Right atrium auricular region (tissue), 2 donors: ENCODE measurements around the gene LIPN. TPM values are rescaled to one million over a fixed set of nuclear protein-coding genes. Genes with fewer than 3 reads are reported as not detected.

Experiments used
- DNase-seq: peaks from one replicate; pipeline ENCODE4 v3.0.0-alpha.2; 2019; ENCODE audit warnings: low spot score
- H3K27ac ChIP-seq, 2 donors: fragments of 200-600 bp; sonication (generic); 1 replicate in 1 of 2; 2 replicates in 1 of 2; pipeline ENCODE4 v1.5.1; 2016 to 2019
- H3K27me3 ChIP-seq, 2 donors: fragments of 200-600 bp; sonication (generic); one replicate each; pipeline versions ENCODE4 v1.5.1 to v1.6.0; 2017 to 2019
- H3K36me3 ChIP-seq: fragments of 200-600 bp; sonication (generic); one replicate; pipeline ENCODE4 v1.5.1; 2016
- H3K4me1 ChIP-seq, 2 donors: fragments of 200-600 bp; sonication (generic); one replicate each; pipeline versions ENCODE4 v1.5.1 to v1.6.0; 2017 to 2019
- H3K4me3 ChIP-seq, 2 donors: fragments of 200-600 bp; sonication (generic); 1 replicate in 1 of 2; 2 replicates in 1 of 2; pipeline ENCODE4 v1.5.1; 2017 to 2019; ENCODE audit warnings: mild to moderate bottlenecking in 1 of 2, moderate library complexity in 1 of 2
- H3K9me3 ChIP-seq, 2 donors: fragments of 200-600 bp; sonication (generic); one replicate each; pipeline ENCODE4 v1.5.1; 2019
- total RNA-seq, 2 donors: library from RNA; depleted of rRNA; stranded (reverse); fragments of >200 nt; gene quantifications; one replicate each; pipeline ENCODE4 v1.1.0, GENCODE V29; 2016
- TF ChIP-seq, protein P1 (sequence below), 2 donors: fragments of 200-600 bp; sonication (generic); IDR thresholded peaks; one replicate each; pipeline ENCODE4 v1.5.1; 2019; ENCODE audit warnings: antibody characterized with exemption in 2 of 2

The LIPN gene
- total RNA-seq, 2 donors from 2014 or later, result not detected

DNA sequence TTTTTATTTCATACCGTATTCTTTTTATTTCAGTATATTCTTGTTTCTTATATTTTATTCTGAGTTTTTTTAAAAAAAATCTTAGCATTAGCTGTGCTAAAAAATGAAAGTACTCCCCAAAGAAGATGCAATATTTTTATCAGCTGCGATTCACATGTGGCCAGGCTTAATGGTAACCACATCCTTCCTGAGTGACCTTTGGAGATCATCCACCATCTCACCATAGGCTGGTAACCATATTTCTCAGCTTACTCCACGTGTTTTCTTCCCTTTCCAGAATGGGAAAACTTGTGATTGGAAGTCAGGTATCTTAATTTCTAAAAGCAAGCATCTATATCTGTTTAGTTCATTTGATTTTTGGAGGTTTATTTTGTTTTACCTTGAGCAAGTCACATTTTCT is 23.9 kb downstream of the LIPN start:
- no peak for DNase-seq
- Histone ChIP-seq H3K4me1 (no peaks in the 10 kb centered on the region), H3K36me3 (no peaks in the 10 kb centered on the region), H3K27me3 (no peaks in the 10 kb centered on the region), H3K4me3 (no peak overlapping the region), H3K27ac (no peak overlapping the region), H3K9me3 (no peaks in the 10 kb centered on the region)
- TF ChIP-seq, protein P1, sequence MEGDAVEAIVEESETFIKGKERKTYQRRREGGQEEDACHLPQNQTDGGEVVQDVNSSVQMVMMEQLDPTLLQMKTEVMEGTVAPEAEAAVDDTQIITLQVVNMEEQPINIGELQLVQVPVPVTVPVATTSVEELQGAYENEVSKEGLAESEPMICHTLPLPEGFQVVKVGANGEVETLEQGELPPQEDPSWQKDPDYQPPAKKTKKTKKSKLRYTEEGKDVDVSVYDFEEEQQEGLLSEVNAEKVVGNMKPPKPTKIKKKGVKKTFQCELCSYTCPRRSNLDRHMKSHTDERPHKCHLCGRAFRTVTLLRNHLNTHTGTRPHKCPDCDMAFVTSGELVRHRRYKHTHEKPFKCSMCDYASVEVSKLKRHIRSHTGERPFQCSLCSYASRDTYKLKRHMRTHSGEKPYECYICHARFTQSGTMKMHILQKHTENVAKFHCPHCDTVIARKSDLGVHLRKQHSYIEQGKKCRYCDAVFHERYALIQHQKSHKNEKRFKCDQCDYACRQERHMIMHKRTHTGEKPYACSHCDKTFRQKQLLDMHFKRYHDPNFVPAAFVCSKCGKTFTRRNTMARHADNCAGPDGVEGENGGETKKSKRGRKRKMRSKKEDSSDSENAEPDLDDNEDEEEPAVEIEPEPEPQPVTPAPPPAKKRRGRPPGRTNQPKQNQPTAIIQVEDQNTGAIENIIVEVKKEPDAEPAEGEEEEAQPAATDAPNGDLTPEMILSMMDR (IDR thresholded peaks at IDR 0.05), result no peak

DNA sequence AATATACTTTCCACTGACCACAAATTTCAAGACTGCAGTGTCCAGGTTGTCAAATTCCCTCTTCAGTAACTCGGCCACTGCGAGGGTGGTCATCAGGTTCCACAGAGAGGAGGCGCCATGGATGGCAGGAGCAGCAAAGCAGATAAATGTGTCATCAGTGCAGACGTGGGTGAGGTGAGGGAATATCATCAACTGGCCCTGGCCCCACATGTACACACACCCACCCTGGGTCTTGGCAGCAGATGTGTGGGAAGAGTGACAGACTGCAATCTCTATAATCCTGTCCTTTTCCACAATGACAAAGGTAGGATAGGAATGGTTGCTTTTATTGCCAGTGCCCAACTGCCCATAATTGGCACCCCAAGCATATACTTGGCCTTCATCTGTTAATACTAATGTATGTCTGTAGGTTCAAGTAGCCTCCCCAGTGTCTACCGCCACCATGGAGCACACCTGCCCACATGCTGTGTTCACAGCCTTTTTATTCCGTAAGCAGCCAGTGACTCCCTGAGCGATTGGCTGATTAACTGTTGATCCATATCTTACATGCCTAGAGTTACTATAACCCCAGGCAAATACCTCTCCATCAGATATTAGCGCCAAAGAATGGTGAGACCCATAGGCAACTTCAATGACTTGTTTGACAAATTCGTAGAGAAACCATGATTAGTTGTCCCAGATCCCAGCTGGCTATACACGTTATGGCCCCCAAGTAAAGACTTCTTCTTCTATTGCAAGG is 26.4 kb downstream of the LIPN start:
- TF ChIP-seq, protein P1 (IDR thresholded peaks at IDR 0.05), result no peak
- no peaks in the 10 kb centered on the region for H3K27me3 ChIP-seq

DNA sequence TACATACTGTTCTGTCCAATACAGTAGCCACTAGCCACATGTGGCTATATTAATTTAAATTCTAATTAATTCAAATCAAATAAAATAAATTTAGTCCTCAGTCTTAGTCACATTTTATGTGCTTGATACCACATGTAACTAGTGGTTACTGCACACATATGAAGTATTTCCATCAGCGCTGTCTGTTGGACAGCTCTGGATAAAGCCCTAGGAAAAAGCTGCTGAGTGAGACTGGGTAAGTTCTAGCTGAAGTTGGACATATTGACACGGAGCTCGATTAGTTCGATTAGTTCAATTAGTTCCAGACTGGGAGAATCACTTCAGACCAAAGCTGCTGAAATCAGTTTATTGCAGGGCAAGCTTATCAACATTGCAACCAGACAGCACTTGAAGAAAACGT is 27.6 kb downstream of the LIPN start:
- H3K4me1 ChIP-seq, result no peaks in the 10 kb centered on the region
- no peak overlapping the region for H3K27ac ChIP-seq
- no peaks in the 10 kb centered on the region for H3K27me3 ChIP-seq
- no peaks in the 10 kb centered on the region for H3K9me3 ChIP-seq
- TF ChIP-seq, protein P1 (IDR thresholded peaks at IDR 0.05), result no peak
- no peak overlapping the region for H3K4me3 ChIP-seq
- H3K36me3 ChIP-seq, result no peaks in the 10 kb centered on the region
- no peak for DNase-seq

More for the DNA sequence above, 26.4 kb downstream of the LIPN start:
- no peak for DNase-seq
- H3K27ac ChIP-seq, result no peak overlapping the region
- no peaks in the 10 kb centered on the region for H3K4me1 ChIP-seq
- H3K4me3 ChIP-seq, result no peak overlapping the region
- no peaks in the 10 kb centered on the region for H3K9me3 ChIP-seq
- H3K36me3 ChIP-seq, result no peaks in the 10 kb centered on the region

DNA sequence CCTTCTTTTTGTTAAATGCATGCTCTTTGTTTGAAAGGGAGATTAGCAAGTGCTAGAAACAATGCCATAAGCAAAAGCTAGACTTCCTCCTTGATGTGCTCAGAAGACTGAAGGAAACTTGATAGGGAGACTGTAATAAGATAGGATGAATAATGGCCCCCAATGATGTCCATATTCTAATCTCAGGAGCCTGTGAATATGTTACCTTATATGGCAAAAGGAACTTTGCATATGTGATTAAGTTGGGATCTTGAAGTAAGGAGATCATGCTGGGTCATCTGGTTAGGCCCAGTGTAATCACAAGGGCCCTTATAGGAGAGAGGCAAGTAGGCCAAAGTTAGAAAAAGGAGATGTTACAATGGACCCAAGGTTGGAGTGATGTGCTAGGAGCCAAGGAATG is 29.1 kb downstream of the LIPN start:
- Histone ChIP-seq H3K9me3 (no peaks in the 10 kb centered on the region), H3K27ac (no peak overlapping the region), H3K4me1 (no peaks in the 10 kb centered on the region), H3K4me3 (no peak overlapping the region), H3K36me3 (no peaks in the 10 kb centered on the region), H3K27me3 (no peaks in the 10 kb centered on the region)
- TF ChIP-seq, protein P1 (IDR thresholded peaks at IDR 0.05), result no peak
- no peak for DNase-seq

DNA sequence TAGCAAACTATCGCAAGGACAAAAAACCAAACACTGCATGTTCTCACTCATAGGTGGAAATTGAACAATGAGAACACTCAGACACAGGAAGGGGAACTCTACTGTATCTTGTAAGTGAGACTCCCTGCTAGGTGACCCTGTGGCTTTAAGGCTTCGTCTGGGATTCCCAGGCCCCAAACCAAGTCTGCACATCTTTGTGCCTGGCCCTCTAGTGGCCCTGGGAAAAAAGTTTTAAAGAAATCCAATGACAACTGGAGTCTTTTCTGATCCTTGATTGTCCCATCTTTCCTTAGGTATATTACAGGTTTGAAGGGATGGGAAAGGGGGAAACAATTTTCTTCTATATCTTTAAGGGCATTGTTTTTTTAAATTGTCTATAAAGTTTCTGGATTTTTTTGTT is 32.1 kb downstream of the LIPN start:
- H3K9me3 ChIP-seq, result no peaks in the 10 kb centered on the region
- no peaks in the 10 kb centered on the region for H3K36me3 ChIP-seq
- no peak for DNase-seq
- H3K4me1 ChIP-seq, result no peaks in the 10 kb centered on the region
- no peaks in the 10 kb centered on the region for H3K27me3 ChIP-seq
- no peak overlapping the region for H3K27ac ChIP-seq
- TF ChIP-seq, protein P1 (IDR thresholded peaks at IDR 0.05), result peak; percentile 13 to 54
- no peak overlapping the region for H3K4me3 ChIP-seq

DNA sequence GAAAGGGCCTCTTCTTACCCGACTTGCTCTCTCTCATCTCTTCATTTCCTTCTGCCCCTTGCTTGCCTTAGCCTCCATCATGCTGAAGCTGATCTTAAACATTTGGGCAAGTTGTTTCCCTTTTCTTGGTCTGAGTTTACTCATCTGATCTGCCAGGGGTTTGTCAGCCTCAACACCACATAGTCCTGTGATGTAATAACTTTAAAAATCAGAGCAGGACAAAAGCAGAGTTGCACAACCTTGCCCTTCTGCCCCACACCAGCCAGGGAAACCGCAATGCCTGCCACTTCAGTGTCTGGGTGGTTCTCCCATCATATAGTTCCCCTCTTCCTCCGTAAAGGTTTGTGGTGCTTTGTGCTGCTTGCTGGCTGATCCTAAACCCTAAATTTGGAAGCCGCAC is 32.8 kb downstream of the LIPN start:
- H3K36me3 ChIP-seq, result no peaks in the 10 kb centered on the region
- no peaks in the 10 kb centered on the region for H3K4me1 ChIP-seq
- TF ChIP-seq, protein P1 (IDR thresholded peaks at IDR 0.05), result no peak
- H3K27me3 ChIP-seq, result no peaks in the 10 kb centered on the region
- H3K4me3 ChIP-seq, result no peak overlapping the region
- no peak overlapping the region for H3K27ac ChIP-seq
- no peaks in the 10 kb centered on the region for H3K9me3 ChIP-seq
- DNase-seq, result no peak
